Gastrocnemius medialis (tissue), 4 donors: ENCODE data around the gene NCAM2. TPM values are rescaled to one million over a fixed set of nuclear protein-coding genes. Genes with fewer than 3 reads are reported as not detected.

Experiments
- ATAC-seq, 2 donors: fragments of 150-250 bp; one replicate each; pipeline ENCODE4 v1.9.1; 2016
- DNase-seq, 2 donors: peaks; one replicate each; pipeline ENCODE4 v3.0.0-alpha.2; 2019
- H3K27ac ChIP-seq, 4 donors: fragments of 200-600 bp; sonication (generic); 1 replicate in 1 of 4; 2 replicates in 3 of 4; pipeline ENCODE4 v1.5.1; 2016 to 2018; ENCODE audit warnings: mild to moderate bottlenecking in 2 of 4, moderate library complexity in 1 of 4
- H3K27me3 ChIP-seq, 3 donors: fragments of 200-600 bp; sonication (generic) in 2 of 3; 1 replicate in 1 of 3; 2 replicates in 2 of 3; pipeline versions ENCODE4 v1.5.1 to v1.6.0; 2016 to 2019; ENCODE audit warnings: mild to moderate bottlenecking in 1 of 3, moderate library complexity in 1 of 3
- H3K36me3 ChIP-seq, 2 donors: fragments of 200-600 bp; sonication (generic) in 1 of 2; one replicate each; pipeline ENCODE4 v1.5.1; 2017 to 2018
- H3K4me1 ChIP-seq, 2 donors: fragments of 200-600 bp; sonication (generic) in 1 of 2; one replicate each; pipeline ENCODE4 v1.5.1; 2016 to 2017; ENCODE audit warnings: mild to moderate bottlenecking in 2 of 2
- H3K4me3 ChIP-seq, 4 donors: fragments of 200-600 bp; sonication (generic) in 3 of 4; 1 replicate in 1 of 4; 2 replicates in 3 of 4; pipeline ENCODE4 v1.5.1; 2016 to 2019; ENCODE audit warnings: mild to moderate bottlenecking in 2 of 4
- H3K9me3 ChIP-seq, 3 donors: fragments of 200-600 bp; sonication (generic) in 2 of 3; 1 replicate in 1 of 3; 2 replicates in 2 of 3; pipeline ENCODE4 v1.5.1; 2016 to 2019
- CTCF ChIP-seq, 5 experiments: fragments of 450-650 bp in 3 of 5; fragments of 200-600 bp in 2 of 5; sonication (generic) in 2 of 5; IDR thresholded peaks in 4 of 5; conservative IDR thresholded peaks in 1 of 5; 1 replicate in 4 of 5; 2 replicates in 1 of 5; pipeline ENCODE4 v1.5.1; 2016 to 2019; ENCODE audit warnings: antibody characterized with exemption in 5 of 5, mild to moderate bottlenecking in 3 of 5, moderate library complexity in 3 of 5
- POLR2A ChIP-seq, 2 donors: fragments of 450-650 bp; IDR thresholded peaks; one replicate each; pipeline ENCODE4 v1.6.1; 2017; ENCODE audit warnings: antibody characterized with exemption in 2 of 2, mild to moderate bottlenecking in 2 of 2, moderate library complexity in 2 of 2
- in situ Hi-C, 4 donors: fragments of 200-750 bp; cut with MboI; loops; one replicate each; pipeline versions ENCODE4 v1.15.0 to v1.8.0; 2017; ENCODE audit warnings: low sequenced_read_pairs in 4 of 4
- intact Hi-C: fragments of 100-400 bp; cut with DNase I; formaldehyde crosslinking; loops from one replicate; pipeline ENCODE4 v1.15.1; 2023; ENCODE audit warnings: low total_unique reads
- total RNA-seq, 4 donors: library from RNA; depleted of rRNA; stranded (reverse); fragments of >200 nt; gene quantifications; one replicate each; pipeline versions ENCODE4 v1.1.0 to v1.2.3, GENCODE V29; 2016

The NCAM2 gene
- total RNA-seq, 4 donors from 2014 or later: 0.07 to 1.9 (median 0.65) TPM

GRCh38 chr21:21204366-21204996 lies 206.3 kb downstream of the NCAM2 start:
- H3K27ac ChIP-seq: no peak overlapping the region
- peaks cover 0 to 5% of the 10 kb centered on the region in 2 donors for H3K4me1 ChIP-seq
- in situ Hi-C loops (no loop called here), intact Hi-C loops (no loop called here)
- H3K4me3 ChIP-seq: no peak overlapping the region
- no peak for DNase-seq
- no peak for TF ChIP-seq CTCF (IDR thresholded peaks at IDR 0.05 in 4 of 5, conservative IDR thresholded peaks at IDR 0.05 in 1 of 5)
- TF ChIP-seq POLR2A (IDR thresholded peaks at IDR 0.05): no peak
- no peaks in the 10 kb centered on the region for H3K36me3 ChIP-seq
- no peak for ATAC-seq
- no peaks in the 10 kb centered on the region for H3K27me3 ChIP-seq
- no peaks in the 10 kb centered on the region for H3K9me3 ChIP-seq

GRCh38 chr21:21205604-21206003 lies 207.4 kb downstream of the NCAM2 start:
- no peak for TF ChIP-seq POLR2A (IDR thresholded peaks at IDR 0.05)
- TF ChIP-seq CTCF (IDR thresholded peaks at IDR 0.05 in 4 of 5, conservative IDR thresholded peaks at IDR 0.05 in 1 of 5): no peak
- Histone ChIP-seq H3K4me1 (no peaks in the 10 kb centered on the region), H3K27me3 (no peaks in the 10 kb centered on the region), H3K36me3 (no peaks in the 10 kb centered on the region), H3K4me3 (no peak overlapping the region), H3K9me3 (no peaks in the 10 kb centered on the region), H3K27ac (no peak overlapping the region)
- ATAC-seq: no peak
- in situ Hi-C loops: no loop called here
- intact Hi-C loops: no loop called here
- DNase-seq: no peak

- Histone ChIP-seq H3K9me3 (no peaks in the 10 kb centered on the region), H3K27ac (no peak overlapping the region), H3K27me3 (no peaks in the 10 kb centered on the region), H3K4me1 (no peaks in the 10 kb centered on the region), H3K36me3 (no peaks in the 10 kb centered on the region), H3K4me3 (no peak overlapping the region)
- in situ Hi-C loops: no loop called here
- intact Hi-C loops: no loop called here
- ATAC-seq: no peak
- TF ChIP-seq POLR2A (IDR thresholded peaks at IDR 0.05) (no peak), CTCF (IDR thresholded peaks at IDR 0.05 in 4 of 5, conservative IDR thresholded peaks at IDR 0.05 in 1 of 5) (no peak)
- no peak for DNase-seq
Measured at GRCh38 chr21:21210552-21210951, 212.3 kb downstream of the NCAM2 start.

GRCh38 chr21:21213297-21213696 lies 215.1 kb downstream of the NCAM2 start:
- no peak overlapping the region for H3K27ac ChIP-seq
- DNase-seq: no peak
- no peak overlapping the region for H3K4me3 ChIP-seq
- H3K36me3 ChIP-seq: no peaks in the 10 kb centered on the region
- H3K9me3 ChIP-seq: no peaks in the 10 kb centered on the region
- no peak for TF ChIP-seq POLR2A (IDR thresholded peaks at IDR 0.05)
- no peak for TF ChIP-seq CTCF (IDR thresholded peaks at IDR 0.05 in 4 of 5, conservative IDR thresholded peaks at IDR 0.05 in 1 of 5)
- intact Hi-C loops: no loop called here
- no peak for ATAC-seq
- in situ Hi-C loops: no loop called here
- no peaks in the 10 kb centered on the region for H3K4me1 ChIP-seq
- H3K27me3 ChIP-seq: no peaks in the 10 kb centered on the region

- intact Hi-C loops: no loop called here
Measured at GRCh38 chr21:21216047-21216446, 217.8 kb downstream of the NCAM2 start.

More at GRCh38 chr21:21216047-21216446, 217.8 kb downstream of the NCAM2 start:
- Histone ChIP-seq H3K4me3 (no peak overlapping the region), H3K9me3 (no peaks in the 10 kb centered on the region), H3K27me3 (no peaks in the 10 kb centered on the region), H3K4me1 (no peaks in the 10 kb centered on the region), H3K36me3 (no peaks in the 10 kb centered on the region), H3K27ac (no peak overlapping the region)
- TF ChIP-seq POLR2A (IDR thresholded peaks at IDR 0.05) (no peak), CTCF (IDR thresholded peaks at IDR 0.05 in 4 of 5, conservative IDR thresholded peaks at IDR 0.05 in 1 of 5) (no peak)
- in situ Hi-C loops: no loop called here
- ATAC-seq: no peak
- DNase-seq: no peak
